ENCODE results near the gene DENR. TPM values are rescaled to one million over a fixed set of nuclear protein-coding genes. Genes with fewer than 3 reads are reported as not detected.
A peak's percentile ranks its signal among the peaks of the same experiment; 100 is the strongest.
"Not testable (repeated sequence)": the region's sequence is repeated elsewhere in the genome, so short reads cannot be mapped to it uniquely, and the experiment has no call there.

The DENR gene
- total RNA-seq, 1 experiment from 2014 or later: 116 TPM

- no peak overlapping the region for H3K4me3 ChIP-seq (ENCODE audit: low read depth, low read length, poor library complexity, severe bottlenecking)
- intact Hi-C loops (cut with micrococcal nuclease; ENCODE audit: unreplicated experiment): loop anchor here (5.0 kb wide), 2 partner anchors 112 to 222 kb away; partner anchors contain the start of genes KNTC1 and RSRC2
- BruUV-seq (replicated peaks): no TSS peak
- CTCF ChIA-PET: no interaction called here
- peaks cover 15% of the 10 kb centered on the region for H3K4me1 ChIP-seq (ENCODE audit: insufficient read depth, low read length, poor library complexity, severe bottlenecking)
- POLR2A ChIA-PET (ENCODE audit: low non-redundant PET): no interaction called here
- DNase-seq (ENCODE audit: low spot score): peak; percentile 48
- H3K9me3 ChIP-seq (ENCODE audit: low read depth, low read length, poor library complexity, severe bottlenecking): no peaks in the 10 kb centered on the region
- no peaks in the 10 kb centered on the region for H3K27me3 ChIP-seq (replicated peaks; ENCODE audit: insufficient read depth, low read depth, low read length, poor library complexity)
- TF ChIP-seq EZH2 (IDR thresholded peaks at IDR 0.05; ENCODE audit: borderline replicate concordance, low read depth, low read length, poor library complexity, severe bottlenecking) (no peak), CTCF (conservative IDR thresholded peaks at IDR 0.05; ENCODE audit: low read depth, low read length) (no peak)
- H3K27ac ChIP-seq (ENCODE audit: low read depth, low read length, poor library complexity, severe bottlenecking): no peak overlapping the region
- peaks cover 10% of the 10 kb centered on the region for H3K36me3 ChIP-seq (ENCODE audit: insufficient read depth, low read length, poor library complexity, severe bottlenecking)
These were observed 2.9 kb upstream of the DENR start for GRCh38 chr12:122749569-122750332.

- H3K27me3 ChIP-seq (replicated peaks; ENCODE audit: insufficient read depth, low read depth, low read length, poor library complexity); POLR2A ChIA-PET (ENCODE audit: low non-redundant PET); DNase-seq (ENCODE audit: low spot score); H3K4me3 ChIP-seq (ENCODE audit: low read depth, low read length, poor library complexity, severe bottlenecking); CTCF ChIA-PET; H3K27ac ChIP-seq (ENCODE audit: low read depth, low read length, poor library complexity, severe bottlenecking); BruUV-seq (replicated peaks); H3K9me3 ChIP-seq (ENCODE audit: low read depth, low read length, poor library complexity, severe bottlenecking): not testable (repeated sequence)
- Histone ChIP-seq H3K4me1 (ENCODE audit: insufficient read depth, low read length, poor library complexity, severe bottlenecking) (peaks cover 15% of the 10 kb centered on the region), H3K36me3 (ENCODE audit: insufficient read depth, low read length, poor library complexity, severe bottlenecking) (peaks cover 21% of the 10 kb centered on the region)
- intact Hi-C loops (cut with micrococcal nuclease; ENCODE audit: unreplicated experiment): loop anchor here (5.0 kb wide), 2 partner anchors 114 to 224 kb away; partner anchors contain the start of genes KNTC1 and RSRC2
These were observed 1.7 kb upstream of the DENR start for GRCh38 chr12:122750781-122751515.

GRCh38 chr12:122753319-122753650 is 661 bp downstream of the DENR start:
- TF ChIP-seq EZH2 (IDR thresholded peaks at IDR 0.05; ENCODE audit: borderline replicate concordance, low read depth, low read length, poor library complexity, severe bottlenecking) (no peak), CTCF (conservative IDR thresholded peaks at IDR 0.05; ENCODE audit: low read depth, low read length) (no peak)
- H3K4me1 ChIP-seq (ENCODE audit: insufficient read depth, low read length, poor library complexity, severe bottlenecking): peaks cover 15% of the 10 kb centered on the region
- ChIA-PET CTCF (no interaction called here), POLR2A (ENCODE audit: low non-redundant PET) (no interaction called here)
- H3K4me3 ChIP-seq (ENCODE audit: low read depth, low read length, poor library complexity, severe bottlenecking): peak overlapping the region; percentile 72
- no peak for DNase-seq (ENCODE audit: low spot score)
- H3K27me3 ChIP-seq (replicated peaks; ENCODE audit: insufficient read depth, low read depth, low read length, poor library complexity): no peaks in the 10 kb centered on the region
- no TSS peak for BruUV-seq (replicated peaks)
- peaks cover 45% of the 10 kb centered on the region for H3K36me3 ChIP-seq (ENCODE audit: insufficient read depth, low read length, poor library complexity, severe bottlenecking)
- H3K9me3 ChIP-seq (ENCODE audit: low read depth, low read length, poor library complexity, severe bottlenecking): no peaks in the 10 kb centered on the region
- intact Hi-C loops (cut with micrococcal nuclease; ENCODE audit: unreplicated experiment): loop anchor here (5.0 kb wide), 2 partner anchors 116 to 226 kb away; partner anchors contain the start of genes KNTC1 and RSRC2
- peak overlapping the region; percentile 91 for H3K27ac ChIP-seq (ENCODE audit: low read depth, low read length, poor library complexity, severe bottlenecking)
